Left ventricle myocardium inferior (tissue), 1 donor: ENCODE data around the gene ALDH16A1. TPM values are rescaled to one million over a fixed set of nuclear protein-coding genes. Genes with fewer than 3 reads are reported as not detected.

Source experiments
- DNase-seq: peaks from one replicate; pipeline ENCODE4 v3.0.0-alpha.2; 2020
- H3K27ac ChIP-seq: fragments of 200-600 bp; replicated peaks from 2 replicates; pipeline ENCODE4 v1.8.0; 2021
- H3K27me3 ChIP-seq: fragments of 200-600 bp; 2 replicates; pipeline ENCODE4 v1.8.0; 2021; ENCODE audit warnings: low read depth
- H3K36me3 ChIP-seq: fragments of 200-600 bp; 2 replicates; pipeline ENCODE4 v1.8.0; 2021
- H3K4me1 ChIP-seq: fragments of 200-600 bp; 2 replicates; pipeline ENCODE4 v1.8.0; 2021
- H3K4me3 ChIP-seq: fragments of 200-600 bp; 2 replicates; pipeline ENCODE4 v1.8.0; 2021; ENCODE audit warnings: mild to moderate bottlenecking, moderate library complexity
- H3K9me3 ChIP-seq: fragments of 200-600 bp; replicated peaks from 2 replicates; pipeline ENCODE4 v1.8.0; 2021
- intact Hi-C: fragments of 100-400 bp; cut with micrococcal nuclease; formaldehyde crosslinking; loops from one replicate; pipeline ENCODE4 v1.11.0; 2022
- total RNA-seq: library from RNA; stranded (reverse); fragmentation: NEBNext Ultra II Directional; extraction: Animal tissue kit (Norgen Biotek cat#: 25700); gene quantifications from one replicate; pipeline ENCODE4 v1.2.1, GENCODE V29; 2021
- TF ChIP-seq, protein P1 (sequence below): fragments of 200-600 bp; IDR thresholded peaks from 2 replicates; pipeline ENCODE4 v1.8.0; 2021; ENCODE audit warnings: antibody characterized with exemption, mild to moderate bottlenecking, borderline replicate concordance
- donor health status: DM: no; HTN: yes; CAD: no; lungs with severe emphysema.

Gene ALDH16A1
- total RNA-seq, 1 donor from 2014 or later = 9.6 TPM

GRCh38 chr19:49430172-49430677, 22.8 kb upstream of the ALDH16A1 start:
- no peak for DNase-seq
- intact Hi-C loops = no loop called here
- Histone ChIP-seq H3K4me1 (peaks cover 18% of the 10 kb centered on the region), H3K27me3 (peaks cover 100% of the 10 kb centered on the region), H3K4me3 (no peak overlapping the region), H3K36me3 (no peaks in the 10 kb centered on the region), H3K9me3 (no peaks in the 10 kb centered on the region), H3K27ac (no peak overlapping the region)
- TF ChIP-seq, protein P1, sequence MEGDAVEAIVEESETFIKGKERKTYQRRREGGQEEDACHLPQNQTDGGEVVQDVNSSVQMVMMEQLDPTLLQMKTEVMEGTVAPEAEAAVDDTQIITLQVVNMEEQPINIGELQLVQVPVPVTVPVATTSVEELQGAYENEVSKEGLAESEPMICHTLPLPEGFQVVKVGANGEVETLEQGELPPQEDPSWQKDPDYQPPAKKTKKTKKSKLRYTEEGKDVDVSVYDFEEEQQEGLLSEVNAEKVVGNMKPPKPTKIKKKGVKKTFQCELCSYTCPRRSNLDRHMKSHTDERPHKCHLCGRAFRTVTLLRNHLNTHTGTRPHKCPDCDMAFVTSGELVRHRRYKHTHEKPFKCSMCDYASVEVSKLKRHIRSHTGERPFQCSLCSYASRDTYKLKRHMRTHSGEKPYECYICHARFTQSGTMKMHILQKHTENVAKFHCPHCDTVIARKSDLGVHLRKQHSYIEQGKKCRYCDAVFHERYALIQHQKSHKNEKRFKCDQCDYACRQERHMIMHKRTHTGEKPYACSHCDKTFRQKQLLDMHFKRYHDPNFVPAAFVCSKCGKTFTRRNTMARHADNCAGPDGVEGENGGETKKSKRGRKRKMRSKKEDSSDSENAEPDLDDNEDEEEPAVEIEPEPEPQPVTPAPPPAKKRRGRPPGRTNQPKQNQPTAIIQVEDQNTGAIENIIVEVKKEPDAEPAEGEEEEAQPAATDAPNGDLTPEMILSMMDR = no peak

DNA sequence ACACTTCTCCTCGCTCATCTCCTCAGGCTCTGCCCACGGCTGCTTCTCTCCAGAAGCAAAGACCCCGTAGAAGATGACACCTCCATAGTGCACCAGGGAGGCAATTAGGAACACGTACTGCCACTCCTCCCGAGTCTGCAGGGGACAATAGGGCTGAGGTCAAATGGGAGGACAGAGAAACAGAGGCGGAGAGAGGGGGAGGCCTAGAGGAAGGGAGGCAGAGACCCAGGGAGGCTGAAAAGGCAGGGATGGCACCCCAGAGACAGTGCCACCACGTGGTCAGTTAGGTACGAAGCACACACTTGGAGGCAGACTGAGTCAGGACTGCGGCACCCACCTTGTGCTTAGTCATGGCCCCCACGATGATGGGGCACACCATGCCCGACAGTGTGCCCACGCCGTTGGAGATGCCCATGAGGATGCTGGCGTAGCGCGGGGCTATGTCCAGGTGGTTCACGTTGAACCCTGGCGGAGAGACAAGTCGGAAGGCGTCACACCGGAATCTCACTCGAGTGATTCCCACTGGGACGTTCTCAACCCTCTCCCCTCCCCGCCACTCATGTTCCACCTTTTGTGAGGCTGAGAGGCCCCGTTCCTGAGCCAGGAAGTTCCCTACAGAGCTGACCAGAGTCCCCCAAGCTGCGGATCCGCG, 22.2 kb upstream of the ALDH16A1 start:
- intact Hi-C loops = no loop called here
- H3K4me1 ChIP-seq = peaks cover 18% of the 10 kb centered on the region
- no peak for DNase-seq
- TF ChIP-seq, protein P1 = no peak
- no peaks in the 10 kb centered on the region for H3K36me3 ChIP-seq
- H3K4me3 ChIP-seq = no peak overlapping the region
- no peaks in the 10 kb centered on the region for H3K9me3 ChIP-seq
- peaks cover 100% of the 10 kb centered on the region for H3K27me3 ChIP-seq
- H3K27ac ChIP-seq = no peak overlapping the region

GRCh38 chr19:49431330-49431749, 21.7 kb upstream of the ALDH16A1 start:
- peaks cover 100% of the 10 kb centered on the region for H3K27me3 ChIP-seq
- no peaks in the 10 kb centered on the region for H3K9me3 ChIP-seq
- TF ChIP-seq, protein P1 = no peak
- DNase-seq = no peak
- H3K27ac ChIP-seq = no peak overlapping the region
- H3K36me3 ChIP-seq = no peaks in the 10 kb centered on the region
- no peak overlapping the region for H3K4me3 ChIP-seq
- intact Hi-C loops = no loop called here
- H3K4me1 ChIP-seq = peaks cover 13% of the 10 kb centered on the region

- H3K4me3 ChIP-seq = no peak overlapping the region
- H3K9me3 ChIP-seq = no peaks in the 10 kb centered on the region
- H3K27ac ChIP-seq = no peak overlapping the region
- TF ChIP-seq, protein P1 = no peak
- no peak for DNase-seq
- peaks cover 12% of the 10 kb centered on the region for H3K4me1 ChIP-seq
- peaks cover 100% of the 10 kb centered on the region for H3K27me3 ChIP-seq
- no peaks in the 10 kb centered on the region for H3K36me3 ChIP-seq
- intact Hi-C loops = no loop called here
Measured at GRCh38 chr19:49432141-49433073, 20.6 kb upstream of the ALDH16A1 start.

- Histone ChIP-seq H3K36me3 (no peaks in the 10 kb centered on the region), H3K4me3 (no peak overlapping the region), H3K27me3 (peaks cover 100% of the 10 kb centered on the region), H3K4me1 (peaks cover 4% of the 10 kb centered on the region), H3K27ac (no peak overlapping the region), H3K9me3 (no peaks in the 10 kb centered on the region)
- TF ChIP-seq, protein P1 = no peak
- intact Hi-C loops = no loop called here
- DNase-seq = no peak
Measured at GRCh38 chr19:49433240-49433901, 19.7 kb upstream of the ALDH16A1 start.
